Ascending aorta (tissue), 2 donors: Measurements from ENCODE around the gene EHD4. TPM values are rescaled to one million over a fixed set of nuclear protein-coding genes. Genes with fewer than 3 reads are reported as not detected.

Experiments
- DNase-seq, 2 donors: peaks; one replicate each; pipeline ENCODE4 v3.0.0-alpha.2; 2019; ENCODE audit warnings: low spot score in 2 of 2
- H3K27ac ChIP-seq, 2 donors: fragments of 200-600 bp; sonication (generic); one replicate each; pipeline ENCODE4 v1.5.1; 2016 to 2017; ENCODE audit warnings: mild to moderate bottlenecking in 1 of 2
- H3K27me3 ChIP-seq: fragments of 200-600 bp; sonication (generic); one replicate; pipeline ENCODE4 v1.5.1; 2017
- H3K36me3 ChIP-seq, 2 donors: fragments of 200-600 bp; sonication (generic); one replicate each; pipeline ENCODE4 v1.5.1; 2016
- H3K4me1 ChIP-seq, 2 donors: fragments of 200-600 bp; sonication (generic); one replicate each; pipeline ENCODE4 v1.5.1; 2016 to 2017; ENCODE audit warnings: mild to moderate bottlenecking in 1 of 2
- H3K4me3 ChIP-seq, 2 donors: fragments of 200-600 bp; sonication (generic); one replicate each; pipeline ENCODE4 v1.5.1; 2016 to 2017; ENCODE audit warnings: mild to moderate bottlenecking in 1 of 2
- H3K9me3 ChIP-seq, 2 donors: fragments of 200-600 bp; sonication (generic); one replicate each; pipeline ENCODE4 v1.5.1; 2016
- CTCF ChIP-seq, 3 experiments: fragments of 200-600 bp in 2 of 3; fragments of 450-650 bp in 1 of 3; sonication (generic) in 2 of 3; IDR thresholded peaks; one replicate each; pipeline ENCODE4 v1.5.1; 2016 to 2019; ENCODE audit warnings: antibody characterized with exemption in 3 of 3, mild to moderate bottlenecking in 1 of 3, moderate library complexity in 1 of 3
- intact Hi-C: fragments of 100-400 bp; cut with DNase I; formaldehyde crosslinking; loops from one replicate; pipeline ENCODE4 v1.15.1; 2023
- total RNA-seq: library from RNA; depleted of rRNA; stranded (reverse); fragments of >200 nt; gene quantifications from one replicate; pipeline ENCODE4 v1.1.0, GENCODE V29; 2016

Gene EHD4
- total RNA-seq, 1 donor from 2014 or later: 70.4 TPM

- no peaks in the 10 kb centered on the region for H3K27me3 ChIP-seq
- TF ChIP-seq CTCF (IDR thresholded peaks at IDR 0.05): no peak
- H3K9me3 ChIP-seq: no peaks in the 10 kb centered on the region
- no peaks in the 10 kb centered on the region for H3K4me1 ChIP-seq
- no peak overlapping the region for H3K4me3 ChIP-seq
- H3K27ac ChIP-seq: no peak overlapping the region
- DNase-seq: no peak
- intact Hi-C loops: no loop called here
- no peaks in the 10 kb centered on the region for H3K36me3 ChIP-seq
Measured at GRCh38 chr15:41997845-41998244, 25.5 kb upstream of the EHD4 start.

- Histone ChIP-seq H3K4me1 (no peaks in the 10 kb centered on the region), H3K27ac (no peak overlapping the region), H3K27me3 (no peaks in the 10 kb centered on the region), H3K36me3 (no peaks in the 10 kb centered on the region), H3K9me3 (no peaks in the 10 kb centered on the region), H3K4me3 (no peak overlapping the region)
- intact Hi-C loops: no loop called here
- no peak for DNase-seq
- no peak for TF ChIP-seq CTCF (IDR thresholded peaks at IDR 0.05)
Measured at GRCh38 chr15:41996921-41997592, 24.7 kb upstream of the EHD4 start.

GRCh38 chr15:41996376-41996775 is 24.0 kb upstream of the EHD4 start:
- intact Hi-C loops: no loop called here

GRCh38 chr15:41995476-41995855 is 23.1 kb upstream of the EHD4 start:
- intact Hi-C loops: no loop called here
- no peak for TF ChIP-seq CTCF (IDR thresholded peaks at IDR 0.05)
- DNase-seq: no peak

More at GRCh38 chr15:41996376-41996775, 24.0 kb upstream of the EHD4 start:
- H3K27ac ChIP-seq: no peak overlapping the region
- H3K9me3 ChIP-seq: no peaks in the 10 kb centered on the region
- no peak for TF ChIP-seq CTCF (IDR thresholded peaks at IDR 0.05)
- DNase-seq: no peak
- no peaks in the 10 kb centered on the region for H3K36me3 ChIP-seq
- no peaks in the 10 kb centered on the region for H3K27me3 ChIP-seq
- H3K4me3 ChIP-seq: no peak overlapping the region
- no peaks in the 10 kb centered on the region for H3K4me1 ChIP-seq

GRCh38 chr15:41994772-41995475 is 22.6 kb upstream of the EHD4 start:
- no peaks in the 10 kb centered on the region for H3K9me3 ChIP-seq
- no peak overlapping the region for H3K4me3 ChIP-seq
- H3K36me3 ChIP-seq: no peaks in the 10 kb centered on the region
- H3K27me3 ChIP-seq: no peaks in the 10 kb centered on the region
- no peak for TF ChIP-seq CTCF (IDR thresholded peaks at IDR 0.05)
- intact Hi-C loops: no loop called here
- H3K27ac ChIP-seq: no peak overlapping the region
- no peak for DNase-seq
- no peaks in the 10 kb centered on the region for H3K4me1 ChIP-seq

More at GRCh38 chr15:41995476-41995855, 23.1 kb upstream of the EHD4 start:
- Histone ChIP-seq H3K4me3 (no peak overlapping the region), H3K9me3 (no peaks in the 10 kb centered on the region), H3K36me3 (no peaks in the 10 kb centered on the region), H3K27ac (no peak overlapping the region), H3K4me1 (no peaks in the 10 kb centered on the region), H3K27me3 (no peaks in the 10 kb centered on the region)
